GM12875 (cell line): ENCODE measurements around the gene MYBPHL.

Experiments used
- H3K4me3 ChIP-seq: one replicate; pipeline ENCODE4 v1.5.1; 2011; ENCODE audit warnings: low read depth, low read length, control low read depth
- CTCF ChIP-seq: IDR thresholded peaks from 2 replicates; pipeline ENCODE4 v1.5.1; 2011; ENCODE audit warnings: low read depth, mild to moderate bottlenecking, control low read depth, inconsistent platforms, low read length, moderate library complexity, borderline replicate concordance; ENCODE audit not compliant: insufficient read depth

MYBPHL gene

GRCh38 chr1:109319114-109319513, 12.3 kb upstream of the MYBPHL start:
- no peak for TF ChIP-seq CTCF
- H3K4me3 ChIP-seq: no peak overlapping the region

- no peak overlapping the region for H3K4me3 ChIP-seq
- no peak for TF ChIP-seq CTCF
These were observed 9.7 kb upstream of the MYBPHL start for GRCh38 chr1:109316506-109316905.

GRCh38 chr1:109315288-109315687, 8.5 kb upstream of the MYBPHL start:
- no peak overlapping the region for H3K4me3 ChIP-seq
- TF ChIP-seq CTCF: no peak

- TF ChIP-seq CTCF: no peak
- no peak overlapping the region for H3K4me3 ChIP-seq
These were observed 8.0 kb upstream of the MYBPHL start for GRCh38 chr1:109314795-109315194.

- no peak for TF ChIP-seq CTCF
- H3K4me3 ChIP-seq: no peak overlapping the region
These were observed 6.4 kb upstream of the MYBPHL start for GRCh38 chr1:109312978-109313775.

- no peak for TF ChIP-seq CTCF
- H3K4me3 ChIP-seq: no peak overlapping the region
These were observed 5.4 kb upstream of the MYBPHL start for GRCh38 chr1:109312246-109312645.

GRCh38 chr1:109309347-109309746, 2.5 kb upstream of the MYBPHL start:
- TF ChIP-seq CTCF: no peak
- no peak overlapping the region for H3K4me3 ChIP-seq
